ENCODE measurements around the gene SLC25A26. TPM values are rescaled to one million over a fixed set of nuclear protein-coding genes. Genes with fewer than 3 reads are reported as not detected.

Gene SLC25A26
- total and polyA plus RNA-seq, 2 of the 13 experiments (the other 11 are each of a cell fraction or from before 2014, with no cell fraction given), result 23.1 to 32.7 TPM

DNA sequence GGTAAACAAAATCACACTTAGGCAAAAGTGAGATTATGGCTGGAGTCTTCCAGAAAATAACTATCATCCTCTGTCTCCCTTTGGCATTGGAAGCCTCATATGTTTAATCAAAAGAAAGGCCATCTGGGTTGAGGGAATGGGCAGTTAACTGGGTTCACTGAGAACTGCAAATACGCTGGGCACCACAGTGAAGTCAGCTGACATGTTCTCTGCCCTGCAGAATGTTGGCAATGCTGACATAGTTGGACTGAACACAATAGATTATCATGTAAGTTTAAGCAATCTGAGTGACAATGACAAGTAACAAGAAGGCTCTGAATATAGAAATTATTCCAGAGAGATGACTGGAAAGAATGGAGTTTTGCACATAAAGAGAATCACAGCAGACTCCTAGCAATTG is 43.8 kb upstream of the SLC25A26 start:
- no peak overlapping the region for H2AFZ ChIP-seq (ENCODE audit: low read length)
- BruUV-seq (replicated peaks), result no TSS peak
- FAIRE-seq (no peak), ATAC-seq (no peak), DNase-seq (ENCODE audit: low spot score) (no peak)
- ChIA-PET POLR2A (no interaction called here), CTCF (ENCODE audit: low intra/inter-chr PET ratio, low total read pairs) (no interaction called here)
- TF ChIP-seq ELF3 (CRISPR knock-in tag; IDR thresholded peaks at IDR 0.05), result no peak
- no peak for TF ChIP-seq ZNF382 (CRISPR knock-in tag; IDR thresholded peaks at IDR 0.05; ENCODE audit: borderline replicate concordance)
- TF ChIP-seq, protein P1, sequence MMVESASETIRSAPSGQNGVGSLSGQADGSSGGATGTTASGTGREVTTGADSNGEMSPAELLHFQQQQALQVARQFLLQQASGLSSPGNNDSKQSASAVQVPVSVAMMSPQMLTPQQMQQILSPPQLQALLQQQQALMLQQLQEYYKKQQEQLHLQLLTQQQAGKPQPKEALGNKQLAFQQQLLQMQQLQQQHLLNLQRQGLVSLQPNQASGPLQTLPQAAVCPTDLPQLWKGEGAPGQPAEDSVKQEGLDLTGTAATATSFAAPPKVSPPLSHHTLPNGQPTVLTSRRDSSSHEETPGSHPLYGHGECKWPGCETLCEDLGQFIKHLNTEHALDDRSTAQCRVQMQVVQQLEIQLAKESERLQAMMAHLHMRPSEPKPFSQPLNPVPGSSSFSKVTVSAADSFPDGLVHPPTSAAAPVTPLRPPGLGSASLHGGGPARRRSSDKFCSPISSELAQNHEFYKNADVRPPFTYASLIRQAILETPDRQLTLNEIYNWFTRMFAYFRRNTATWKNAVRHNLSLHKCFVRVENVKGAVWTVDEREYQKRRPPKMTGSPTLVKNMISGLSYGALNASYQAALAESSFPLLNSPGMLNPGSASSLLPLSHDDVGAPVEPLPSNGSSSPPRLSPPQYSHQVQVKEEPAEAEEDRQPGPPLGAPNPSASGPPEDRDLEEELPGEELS (CRISPR knock-in tag; IDR thresholded peaks at IDR 0.05), result no peak
- TF ChIP-seq, protein P2, sequence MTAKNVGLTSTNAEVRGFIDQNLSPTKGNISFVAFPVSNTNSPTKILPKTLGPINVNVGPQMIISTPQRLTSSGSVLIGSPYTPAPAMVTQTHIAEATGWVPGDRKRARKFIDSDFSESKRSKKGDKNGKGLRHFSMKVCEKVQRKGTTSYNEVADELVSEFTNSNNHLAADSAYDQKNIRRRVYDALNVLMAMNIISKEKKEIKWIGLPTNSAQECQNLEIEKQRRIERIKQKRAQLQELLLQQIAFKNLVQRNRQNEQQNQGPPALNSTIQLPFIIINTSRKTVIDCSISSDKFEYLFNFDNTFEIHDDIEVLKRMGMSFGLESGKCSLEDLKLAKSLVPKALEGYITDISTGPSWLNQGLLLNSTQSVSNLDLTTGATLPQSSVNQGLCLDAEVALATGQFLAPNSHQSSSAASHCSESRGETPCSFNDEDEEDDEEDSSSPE (CRISPR knock-in tag; IDR thresholded peaks at IDR 0.05), result no peak
- TF ChIP-seq ZBTB21 (CRISPR knock-in tag; IDR thresholded peaks at IDR 0.05), result no peak
- no peaks in the 10 kb centered on the region for H3K9me3 ChIP-seq (ENCODE audit: low read length)
- no peak overlapping the region for H3K4me3 ChIP-seq (replicated peaks in 1 of 3; ENCODE audit: insufficient read depth in 1 of 3, low read depth in 2 of 3, low read length in 3 of 3)
- H3K4me2 ChIP-seq (ENCODE audit: low read depth, low read length), result no peak overlapping the region
- peaks cover 0 to 3% of the 10 kb centered on the region in 2 experiments; a peak in 1 of 5 replicates for H3K27me3 ChIP-seq (ENCODE audit: control insufficient read depth in 1 of 2, insufficient read depth in 2 of 2, low read length in 2 of 2)
- in situ Hi-C loops (cut with HindIII; ENCODE audit: extremely low pct_ligation_motif_present, low pct_unique_long_range_greater_than_20kb), result no loop called here
- 0% methylated on average over 1 of the region's 1 CpG for WGBS (ENCODE audit: low lambda C conversion rate)
- peaks cover 10% of the 10 kb centered on the region for H3K4me1 ChIP-seq (ENCODE audit: insufficient read depth, low read length)
- H4K20me1 ChIP-seq (ENCODE audit: insufficient read depth, low read length), result no peaks in the 10 kb centered on the region
- H3K9ac ChIP-seq (ENCODE audit: insufficient read depth, low read depth, low read length), result no peak overlapping the region
- no peak overlapping the region for H3K27ac ChIP-seq (ENCODE audit: extremely low read length, insufficient read depth, low read length)
- no peaks in the 10 kb centered on the region for H3K36me3 ChIP-seq (replicated peaks in 1 of 2; ENCODE audit: control insufficient read depth in 1 of 2, insufficient read depth in 2 of 2, low read length in 2 of 2)
- intact Hi-C loops (cut with micrococcal nuclease; ENCODE audit: unreplicated experiment), result no loop called here
- no peaks in the 10 kb centered on the region for H3K79me2 ChIP-seq (ENCODE audit: insufficient read depth, low read length)

DNA sequence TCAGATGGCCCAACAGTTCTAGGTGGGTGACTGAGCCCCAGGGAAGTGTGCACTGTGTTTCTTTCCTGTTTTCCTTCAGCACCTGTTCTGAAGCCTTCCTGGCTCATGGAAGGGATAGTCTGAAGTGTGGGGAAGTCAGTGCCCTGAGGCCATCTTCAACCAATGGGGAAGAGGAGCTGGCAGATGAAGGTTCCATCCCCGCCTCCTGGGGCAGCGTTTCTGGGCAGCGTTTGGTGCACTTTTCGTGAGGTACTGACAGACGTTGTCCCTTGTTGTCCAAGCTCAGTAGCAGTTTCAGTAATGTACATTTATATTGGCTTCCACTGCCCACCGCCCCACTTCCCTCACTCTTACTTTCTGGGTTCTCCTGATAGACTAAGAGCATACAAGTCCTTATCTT is 42.6 kb upstream of the SLC25A26 start:
- Histone ChIP-seq H3K4me2 (ENCODE audit: low read depth, low read length) (no peak overlapping the region), H3K9ac (ENCODE audit: insufficient read depth, low read depth, low read length) (no peak overlapping the region), H3K36me3 (replicated peaks in 1 of 2; ENCODE audit: control insufficient read depth in 1 of 2, insufficient read depth in 2 of 2, low read length in 2 of 2) (no peaks in the 10 kb centered on the region), H2AFZ (ENCODE audit: low read length) (no peak overlapping the region), H3K79me2 (ENCODE audit: insufficient read depth, low read length) (no peaks in the 10 kb centered on the region), H3K27me3 (ENCODE audit: control insufficient read depth in 1 of 2, insufficient read depth in 2 of 2, low read length in 2 of 2) (peaks cover 0 to 3% of the 10 kb centered on the region in 2 experiments; a peak in 1 of 5 replicates), H4K20me1 (ENCODE audit: insufficient read depth, low read length) (no peaks in the 10 kb centered on the region), H3K4me3 (replicated peaks in 1 of 3; ENCODE audit: insufficient read depth in 1 of 3, low read depth in 2 of 3, low read length in 3 of 3) (no peak overlapping the region), H3K9me3 (ENCODE audit: low read length) (no peaks in the 10 kb centered on the region), H3K27ac (ENCODE audit: extremely low read length, insufficient read depth, low read length) (no peak overlapping the region), H3K4me1 (ENCODE audit: insufficient read depth, low read length) (no peaks in the 10 kb centered on the region)
- POLR2A ChIA-PET, result no interaction called here
- 30% methylated on average over 6 of the region's 6 CpGs for WGBS (ENCODE audit: low lambda C conversion rate)
- ATAC-seq (no peak), FAIRE-seq (no peak), DNase-seq (ENCODE audit: low spot score) (no peak)
- in situ Hi-C loops (cut with HindIII; ENCODE audit: extremely low pct_ligation_motif_present, low pct_unique_long_range_greater_than_20kb), result no loop called here
- no TSS peak for BruUV-seq (replicated peaks)
- CTCF ChIA-PET (ENCODE audit: low intra/inter-chr PET ratio, low total read pairs), result no interaction called here
- intact Hi-C loops (cut with micrococcal nuclease; ENCODE audit: unreplicated experiment), result no loop called here
- TF ChIP-seq, protein P3, sequence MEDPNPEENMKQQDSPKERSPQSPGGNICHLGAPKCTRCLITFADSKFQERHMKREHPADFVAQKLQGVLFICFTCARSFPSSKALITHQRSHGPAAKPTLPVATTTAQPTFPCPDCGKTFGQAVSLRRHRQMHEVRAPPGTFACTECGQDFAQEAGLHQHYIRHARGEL (CRISPR knock-in tag; IDR thresholded peaks at IDR 0.05), result no peak
- TF ChIP-seq SOX6 (IDR thresholded peaks at IDR 0.05) (no peak), SOX6 (CRISPR knock-in tag; IDR thresholded peaks at IDR 0.05) (no peak), RAD21 (CRISPR knock-in tag; IDR thresholded peaks at IDR 0.05) (no peak), TSC22D2 (CRISPR knock-in tag; IDR thresholded peaks at IDR 0.05; ENCODE audit: borderline replicate concordance) (no peak), DNMT1 (CRISPR knock-in tag; IDR thresholded peaks at IDR 0.05) (no peak), ZBTB7A (CRISPR knock-in tag; IDR thresholded peaks at IDR 0.05) (no peak), IKZF4 (CRISPR knock-in tag; IDR thresholded peaks at IDR 0.05; ENCODE audit: borderline replicate concordance, low read depth, not compliant biosample characterization) (no peak), ZNF766 (CRISPR knock-in tag; IDR thresholded peaks at IDR 0.05; ENCODE audit: borderline replicate concordance) (no peak), NFKB2 (CRISPR knock-in tag; IDR thresholded peaks at IDR 0.05; ENCODE audit: borderline replicate concordance) (no peak)
- TF ChIP-seq, protein P4, sequence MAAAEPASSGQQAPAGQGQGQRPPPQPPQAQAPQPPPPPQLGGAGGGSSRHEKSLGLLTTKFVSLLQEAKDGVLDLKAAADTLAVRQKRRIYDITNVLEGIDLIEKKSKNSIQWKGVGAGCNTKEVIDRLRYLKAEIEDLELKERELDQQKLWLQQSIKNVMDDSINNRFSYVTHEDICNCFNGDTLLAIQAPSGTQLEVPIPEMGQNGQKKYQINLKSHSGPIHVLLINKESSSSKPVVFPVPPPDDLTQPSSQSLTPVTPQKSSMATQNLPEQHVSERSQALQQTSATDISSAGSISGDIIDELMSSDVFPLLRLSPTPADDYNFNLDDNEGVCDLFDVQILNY (CRISPR knock-in tag; conservative IDR thresholded peaks at IDR 0.05), result no peak
